GM12878 (cell line): ENCODE data around the gene TCP11. TPM values are rescaled to one million over a fixed set of nuclear protein-coding genes. Genes with fewer than 3 reads are reported as not detected.

Source experiments
- ATAC-seq: fragments of 200-7000 bp; cut with Tn5 transposase; 3 replicates; pipeline ENCODE4 v1.9.1; 2020; ENCODE audit warnings: mild to moderate bottlenecking, moderate library complexity
- BruUV-seq: library from RNA; stranded (reverse); fragments of 400-500 nt; replicated peaks from 2 replicates; lab custom pipeline; 2021; lab: Mats Ljungman, UMichigan
- CTCF ChIA-PET: fragments of 300-600 bp; sonication (Branson Sonifier 250); formaldehyde crosslinking; extraction: SDS; loops from one replicate; lab custom pipeline; 2021; ENCODE audit warnings: inconsistent platforms; lab: Yijun Ruan, JAX
- POLR2A ChIA-PET: fragments of 350-600 bp; formaldehyde crosslinking; extraction: SDS; loops from one replicate; lab custom pipeline; 2021; ENCODE audit warnings: inconsistent platforms; lab: Charles Lee
- RAD21 ChIA-PET: fragments of 300-600 bp; sonication (Branson Sonifier 250); formaldehyde crosslinking; loops from one replicate; lab custom pipeline; 2023; ENCODE audit warnings: antibody characterized with exemption; ENCODE audit not compliant: unreplicated experiment; lab: Charles Lee
- SMC1A ChIA-PET: fragments of 300-600 bp; sonication (Branson Sonifier 250); formaldehyde crosslinking; loops from one replicate; lab custom pipeline; 2023; ENCODE audit not compliant: unreplicated experiment, uncharacterized antibody; lab: Charles Lee
- DNase-seq: peaks from one replicate; pipeline ENCODE4 v3.0.0-alpha.2; 2011; ENCODE audit warnings: low read depth, low spot score
- FAIRE-seq: peaks from 3 replicates; lab custom pipeline; 2011; peaks lifted over from hg19 to GRCh38; lab: Jason Lieb, UNC
- H2AFZ ChIP-seq: 2 replicates; pipeline ENCODE4 v1.6.0; 2011; ENCODE audit warnings: low read depth, low read length, control low read depth; ENCODE audit not compliant: control insufficient read depth
- H3K27ac ChIP-seq: 2 replicates; pipeline ENCODE4 v1.5.1; 2011; ENCODE audit warnings: control low read depth; ENCODE audit not compliant: control insufficient read depth, insufficient read depth
- H3K27me3 ChIP-seq, 2 experiments: replicated peaks in 1 of 2; 2 replicates each; pipeline versions ENCODE4 v1.6.0 to v1.6.1; 2011; ENCODE audit warnings: low read length in 1 of 2; ENCODE audit not compliant: control insufficient read depth in 2 of 2, insufficient read depth in 2 of 2
- H3K36me3 ChIP-seq, 2 experiments: 2 replicates each; pipeline ENCODE4 v1.5.1; 2011; ENCODE audit warnings: low read length in 1 of 2; ENCODE audit not compliant: control insufficient read depth in 2 of 2, insufficient read depth in 2 of 2
- H3K4me1 ChIP-seq: 2 replicates; pipeline ENCODE4 v1.6.1; 2011; ENCODE audit warnings: mild to moderate bottlenecking, low read length, moderate library complexity, mixed read lengths; ENCODE audit not compliant: control insufficient read depth, insufficient read depth
- H3K4me2 ChIP-seq: 2 replicates; pipeline ENCODE4 v1.6.0; 2011; ENCODE audit warnings: control low read depth; ENCODE audit not compliant: control insufficient read depth, insufficient read depth
- H3K4me3 ChIP-seq: fragments of 200-600 bp; sonication (generic); 2 replicates; pipeline ENCODE4 v1.5.1; 2016
- H3K79me2 ChIP-seq: 2 replicates; pipeline ENCODE4 v1.6.0; 2011; ENCODE audit warnings: low read length; ENCODE audit not compliant: control insufficient read depth, insufficient read depth
- H3K9ac ChIP-seq: 2 replicates; pipeline ENCODE4 v1.8.0; 2011; ENCODE audit warnings: low read length, control low read depth, mixed read lengths; ENCODE audit not compliant: control insufficient read depth, insufficient read depth
- H3K9me3 ChIP-seq: replicated peaks from 3 replicates; pipeline ENCODE4 v1.5.1; 2011; ENCODE audit warnings: mild to moderate bottlenecking, low read length; ENCODE audit not compliant: control insufficient read depth, insufficient read depth
- H4K20me1 ChIP-seq: 2 replicates; pipeline ENCODE4 v1.6.0; 2011; ENCODE audit not compliant: control insufficient read depth, insufficient read depth
- ESRRA ChIP-seq: IDR thresholded peaks from 2 replicates; pipeline ENCODE4 v1.6.1; 2012; ENCODE audit warnings: mild to moderate bottlenecking, low read length, improper control_type of control experiment
- NBN ChIP-seq: fragments of 450-650 bp; IDR thresholded peaks from 2 replicates; pipeline ENCODE4 v1.6.1; 2016
- NR2C1 ChIP-seq: fragments of 450-650 bp; IDR thresholded peaks from 2 replicates; pipeline ENCODE4 v1.6.1; 2017; ENCODE audit warnings: antibody characterized with exemption, mild to moderate bottlenecking, moderate library complexity
- NRF1 ChIP-seq: conservative IDR thresholded peaks from 2 replicates; pipeline ENCODE4 v1.6.1; 2011; ENCODE audit warnings: mild to moderate bottlenecking, low read depth, low read length, improper control_type of control experiment
- SREBF1 ChIP-seq: IDR thresholded peaks from 2 replicates; pipeline ENCODE4 v1.6.1; 2012; ENCODE audit warnings: mild to moderate bottlenecking, low read length
- ZBTB40 ChIP-seq: fragments of 450-650 bp; IDR thresholded peaks from 2 replicates; pipeline ENCODE4 v1.6.1; 2016; ENCODE audit warnings: mild to moderate bottlenecking, moderate library complexity, borderline replicate concordance
- ZNF592 ChIP-seq: fragments of 450-650 bp; IDR thresholded peaks from 2 replicates; pipeline ENCODE4 v1.6.1; 2017; ENCODE audit warnings: mild to moderate bottlenecking, moderate library complexity
- WGBS: methylation state at CpG from one replicate; pipeline ENCODE4 v1.1.6; 2016; ENCODE audit warnings: low lambda C conversion rate; ENCODE audit not compliant: insufficient replicate concordance, insufficient coverage; ENCODE audit errors: missing lambda C conversion rate; 5-methylcytosine and 5-hydroxymethylcytosine counted together
- in situ Hi-C: fragments of 300-500 bp; cut with MboI; formaldehyde crosslinking; loops from 9 replicates; pipeline ENCODE4 v1.14.3; 2018; ENCODE audit warnings: mixed read lengths
- intact Hi-C: fragments of 100-400 bp; cut with micrococcal nuclease; formaldehyde crosslinking; loops from one replicate; pipeline ENCODE4 v1.14.2; 2022; ENCODE audit not compliant: unreplicated experiment
- polyA plus RNA-seq, 11 experiments: library from polyadenylated mRNA; depleted of rRNA in 4 of 11; unstranded in 6 of 11; stranded (reverse) in 5 of 11; fragments of >200 nt; fragmentation: Nextera tagmentation in 4 of 11; fragmentation: Illumina TruSeq in 1 of 11; extraction: Ambion mirVana in 4 of 11; extraction: Trizol in 1 of 11; gene quantifications; 1 replicate in 1 of 11; 2 replicates in 10 of 11; pipeline versions ENCODE4 v1.2.1 to v1.2.3, GENCODE V29; 2011 to 2016; ENCODE audit warnings: inconsistent platforms in 2 of 11, missing spikeins in 2 of 11, low read depth in 1 of 11
- total RNA-seq, 4 experiments: library from RNA; depleted of rRNA in 3 of 4; stranded (reverse); fragments of >200 nt in 3 of 4; fragmentation: Illumina TruSeq in 1 of 4; extraction: Trizol in 1 of 4; gene quantifications; 2 replicates each; pipeline versions ENCODE4 v1.2.1 to v1.2.3, GENCODE V29; 2013 to 2021
- TF ChIP-seq, protein P1 (sequence below): fragments of 450-650 bp; IDR thresholded peaks from 2 replicates; pipeline ENCODE4 v1.6.1; 2017; ENCODE audit warnings: mild to moderate bottlenecking, low read depth, inconsistent platforms; ENCODE audit not compliant: poor library complexity, severe bottlenecking
- TF ChIP-seq, protein P2 (sequence below): fragments of 450-650 bp; IDR thresholded peaks from 2 replicates; pipeline ENCODE4 v1.6.1; 2017; ENCODE audit warnings: mild to moderate bottlenecking, moderate library complexity

TCP11 gene
- total and polyA plus RNA-seq, 10 of the 15 experiments (the other 5 are each of a cell fraction or from before 2014, with no cell fraction given), result not detected

GRCh38 chr6:35152067-35152707 is 11.0 kb upstream of the TCP11 start:
- DNase-seq, result no peak
- BruUV-seq, result no TSS peak
- RAD21 ChIA-PET, result no interaction called here
- TF ChIP-seq, protein P1, sequence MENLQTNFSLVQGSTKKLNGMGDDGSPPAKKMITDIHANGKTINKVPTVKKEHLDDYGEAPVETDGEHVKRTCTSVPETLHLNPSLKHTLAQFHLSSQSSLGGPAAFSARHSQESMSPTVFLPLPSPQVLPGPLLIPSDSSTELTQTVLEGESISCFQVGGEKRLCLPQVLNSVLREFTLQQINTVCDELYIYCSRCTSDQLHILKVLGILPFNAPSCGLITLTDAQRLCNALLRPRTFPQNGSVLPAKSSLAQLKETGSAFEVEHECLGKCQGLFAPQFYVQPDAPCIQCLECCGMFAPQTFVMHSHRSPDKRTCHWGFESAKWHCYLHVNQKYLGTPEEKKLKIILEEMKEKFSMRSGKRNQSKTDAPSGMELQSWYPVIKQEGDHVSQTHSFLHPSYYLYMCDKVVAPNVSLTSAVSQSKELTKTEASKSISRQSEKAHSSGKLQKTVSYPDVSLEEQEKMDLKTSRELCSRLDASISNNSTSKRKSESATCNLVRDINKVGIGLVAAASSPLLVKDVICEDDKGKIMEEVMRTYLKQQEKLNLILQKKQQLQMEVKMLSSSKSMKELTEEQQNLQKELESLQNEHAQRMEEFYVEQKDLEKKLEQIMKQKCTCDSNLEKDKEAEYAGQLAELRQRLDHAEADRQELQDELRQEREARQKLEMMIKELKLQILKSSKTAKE, result no peak
- TF ChIP-seq NRF1 (no peak), NBN (no peak), ESRRA (no peak), SREBF1 (no peak), ZBTB40 (no peak), NR2C1 (no peak), ZNF592 (no peak)
- TF ChIP-seq, protein P2, sequence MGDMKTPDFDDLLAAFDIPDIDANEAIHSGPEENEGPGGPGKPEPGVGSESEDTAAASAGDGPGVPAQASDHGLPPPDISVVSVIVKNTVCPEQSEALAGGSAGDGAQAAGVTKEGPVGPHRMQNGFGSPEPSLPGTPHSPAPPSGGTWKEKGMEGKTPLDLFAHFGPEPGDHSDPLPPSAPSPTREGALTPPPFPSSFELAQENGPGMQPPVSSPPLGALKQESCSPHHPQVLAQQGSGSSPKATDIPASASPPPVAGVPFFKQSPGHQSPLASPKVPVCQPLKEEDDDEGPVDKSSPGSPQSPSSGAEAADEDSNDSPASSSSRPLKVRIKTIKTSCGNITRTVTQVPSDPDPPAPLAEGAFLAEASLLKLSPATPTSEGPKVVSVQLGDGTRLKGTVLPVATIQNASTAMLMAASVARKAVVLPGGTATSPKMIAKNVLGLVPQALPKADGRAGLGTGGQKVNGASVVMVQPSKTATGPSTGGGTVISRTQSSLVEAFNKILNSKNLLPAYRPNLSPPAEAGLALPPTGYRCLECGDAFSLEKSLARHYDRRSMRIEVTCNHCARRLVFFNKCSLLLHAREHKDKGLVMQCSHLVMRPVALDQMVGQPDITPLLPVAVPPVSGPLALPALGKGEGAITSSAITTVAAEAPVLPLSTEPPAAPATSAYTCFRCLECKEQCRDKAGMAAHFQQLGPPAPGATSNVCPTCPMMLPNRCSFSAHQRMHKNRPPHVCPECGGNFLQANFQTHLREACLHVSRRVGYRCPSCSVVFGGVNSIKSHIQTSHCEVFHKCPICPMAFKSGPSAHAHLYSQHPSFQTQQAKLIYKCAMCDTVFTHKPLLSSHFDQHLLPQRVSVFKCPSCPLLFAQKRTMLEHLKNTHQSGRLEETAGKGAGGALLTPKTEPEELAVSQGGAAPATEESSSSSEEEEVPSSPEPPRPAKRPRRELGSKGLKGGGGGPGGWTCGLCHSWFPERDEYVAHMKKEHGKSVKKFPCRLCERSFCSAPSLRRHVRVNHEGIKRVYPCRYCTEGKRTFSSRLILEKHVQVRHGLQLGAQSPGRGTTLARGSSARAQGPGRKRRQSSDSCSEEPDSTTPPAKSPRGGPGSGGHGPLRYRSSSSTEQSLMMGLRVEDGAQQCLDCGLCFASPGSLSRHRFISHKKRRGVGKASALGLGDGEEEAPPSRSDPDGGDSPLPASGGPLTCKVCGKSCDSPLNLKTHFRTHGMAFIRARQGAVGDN, result no peak

More at GRCh38 chr6:35152067-35152707, 11.0 kb upstream of the TCP11 start:
- H3K9me3 ChIP-seq, result no peaks in the 10 kb centered on the region
- H3K36me3 ChIP-seq, result no peaks in the 10 kb centered on the region
- POLR2A ChIA-PET, result no interaction called here
- intact Hi-C loops (no loop called here), in situ Hi-C loops (no loop called here)
- peaks cover 6% of the 10 kb centered on the region for H3K4me1 ChIP-seq
- 70% methylated on average over 4 of the region's 4 CpGs for WGBS
- CTCF ChIA-PET, result interaction anchor here (7.9 kb wide), 1 partner anchor 55 kb away, joined by 114 read pairs; no protein-coding TSS in a partner anchor
- H3K9ac ChIP-seq, result no peak overlapping the region
- no peak overlapping the region for H3K4me3 ChIP-seq
- no peak overlapping the region for H3K27ac ChIP-seq
- H3K4me2 ChIP-seq, result no peak overlapping the region
- ATAC-seq, result no peak
- H3K27me3 ChIP-seq, result no peaks in the 10 kb centered on the region
- no peaks in the 10 kb centered on the region for H3K79me2 ChIP-seq
- no peaks in the 10 kb centered on the region for H4K20me1 ChIP-seq
- H2AFZ ChIP-seq, result no peak overlapping the region
- FAIRE-seq, result no peak
- SMC1A ChIA-PET, result no interaction called here
